Pericardium fibroblast (primary cell): ENCODE measurements around the gene TMEM235. TPM values are rescaled to one million over a fixed set of nuclear protein-coding genes. Genes with fewer than 3 reads are reported as not detected.

Experiments
- total RNA-seq: library from RNA; depleted of rRNA; stranded (reverse); fragments of >200 nt; gene quantifications from 2 replicates; pipeline ENCODE4 v1.2.3, GENCODE V29; 2015

Gene TMEM235
- not detected in 2 replicates for total RNA-seq

DNA sequence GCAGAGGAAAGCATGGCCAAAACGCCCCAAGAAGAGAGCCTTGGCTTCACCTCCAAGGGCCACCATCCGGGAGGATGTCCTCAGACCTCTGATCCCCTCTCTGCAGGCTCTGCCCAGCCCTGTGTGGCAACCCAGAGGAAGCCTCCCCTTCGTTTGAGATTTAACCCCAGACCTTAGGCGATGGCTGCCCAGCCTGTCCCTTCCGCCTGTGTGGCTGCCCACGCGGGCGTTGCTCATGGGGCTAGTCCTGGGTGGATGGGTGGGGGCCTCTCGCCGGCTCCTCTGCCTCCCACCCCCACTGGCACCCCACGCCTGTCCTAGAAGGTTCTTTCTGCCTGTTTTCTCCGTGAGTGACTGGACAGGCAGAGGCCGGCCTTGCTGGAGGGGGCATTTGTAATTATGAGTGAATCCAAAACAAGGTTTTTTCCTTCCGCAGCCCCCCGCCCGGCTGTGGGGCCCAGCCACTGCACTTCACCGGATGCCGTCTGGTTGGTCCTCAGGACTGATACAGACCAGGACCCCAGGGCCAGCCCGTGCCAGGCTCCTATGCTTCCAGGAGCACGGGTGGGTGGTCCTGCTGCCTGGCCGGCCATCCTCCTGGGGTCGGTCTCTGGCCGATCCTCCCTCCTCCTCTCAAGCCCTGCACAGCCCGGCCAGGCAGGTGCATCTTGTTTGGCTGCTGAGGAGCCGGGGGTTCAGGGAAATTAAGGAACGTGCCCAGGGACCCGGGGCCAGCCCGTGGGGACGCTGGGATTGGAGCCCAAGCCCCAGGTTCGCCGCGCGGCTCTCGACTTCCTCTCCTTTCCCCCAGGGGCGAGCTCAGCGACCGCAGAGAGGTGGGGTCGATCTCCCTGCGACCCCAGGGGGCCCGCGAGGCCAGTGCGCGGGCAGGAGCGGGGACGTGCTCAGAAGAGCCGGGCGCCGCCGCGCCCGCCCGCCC lies at the start of gene TMEM235:
TMEM235 (plus strand) TSS at position 636 of the 940 bp plus-strand sequence. CDS start 393 bp downstream, outside the sequence.

DNA sequence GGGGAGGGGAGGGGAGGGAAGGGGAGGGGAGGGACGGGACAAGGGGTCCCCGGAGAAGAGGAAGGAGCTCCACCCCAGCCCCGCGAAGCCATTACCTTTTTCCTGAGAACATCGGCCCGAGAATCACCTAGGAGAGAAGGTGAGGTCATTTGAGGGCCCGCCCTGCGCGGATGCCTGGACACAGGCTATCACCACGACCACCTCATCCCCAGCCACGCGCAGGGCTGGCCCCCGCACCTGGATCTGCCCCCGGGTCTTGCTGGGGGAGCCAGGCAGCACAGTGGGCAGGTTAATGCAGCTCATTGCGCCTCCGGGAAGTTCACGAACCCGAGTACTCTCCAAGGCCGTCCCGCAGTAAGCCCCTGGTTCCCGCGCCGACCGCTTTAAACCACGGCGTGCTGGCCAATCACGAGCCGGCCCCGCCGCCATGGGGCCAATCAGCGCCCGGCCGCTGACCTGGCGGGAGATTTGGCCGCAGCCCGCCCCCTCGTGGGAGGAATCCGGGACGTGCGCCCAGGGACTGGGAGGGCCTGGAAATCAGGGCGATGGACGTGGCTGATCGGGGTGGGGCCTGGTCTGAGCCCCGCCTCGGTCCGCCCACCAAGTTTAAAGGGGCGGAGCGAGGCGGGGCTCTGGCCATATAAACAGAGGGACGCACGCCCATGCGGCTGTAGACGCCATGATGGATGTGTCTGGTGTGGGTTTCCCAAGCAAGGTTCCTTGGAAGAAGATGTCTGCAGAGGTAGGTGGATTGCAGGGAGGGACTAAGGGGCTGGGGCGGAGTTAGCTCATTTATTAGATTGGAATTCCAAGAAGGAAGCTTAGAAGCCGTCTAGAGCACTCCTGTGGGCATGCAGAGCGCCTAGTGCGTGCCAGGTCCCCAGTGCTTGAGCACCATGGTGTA lies 44.5 kb upstream of the TMEM235 start, which contains the start of the genes AFMID and TK1:
AFMID (plus strand) TSS at position 671 of the 904 bp plus-strand sequence; CDS start at position 680, 9 bp downstream.
TK1 (minus strand) TSS at position 361 of the 904 bp plus-strand sequence; CDS start at position 303, 58 bp downstream.

GRCh38 chr17:78214016-78214705 lies 17.3 kb upstream of the TMEM235 start, which contains the start of gene BIRC5:
Gene BIRC5 (plus strand): TSS chr17:78214253. CDS start chr17:78214317, 64 bp downstream.

Other genes with a start within 250 kb of the TMEM235 start
- 2.9 and 4.4 TPM in 2 replicates for gene TMC6, start 102.9 kb upstream of the TMEM235 start, total RNA-seq
- gene TMC8, start 100.9 kb upstream of the TMEM235 start, total RNA-seq, result under 0.01 and 0.09 TPM in 2 replicates
- gene C17orf99, start 85.2 kb upstream of the TMEM235 start, total RNA-seq, result not detected in 2 replicates
- 1.9 and 7.9 TPM in 2 replicates for gene SYNGR2, start 63.0 kb upstream of the TMEM235 start, total RNA-seq
- 5.2 and 6.9 TPM in 2 replicates for gene TK1, start 44.6 kb upstream of the TMEM235 start, total RNA-seq
- gene AFMID, start 44.3 kb upstream of the TMEM235 start, total RNA-seq, result 40.3 and 52.4 TPM in 2 replicates
- 2.0 and 3.1 TPM in 2 replicates for gene BIRC5, start 17.4 kb upstream of the TMEM235 start, total RNA-seq
- 66.5 and 82.6 TPM in 2 replicates for gene SOCS3, start 128.4 kb downstream of the TMEM235 start, total RNA-seq
- gene PGS1, start 147.0 kb downstream of the TMEM235 start, total RNA-seq, result 16.0 and 30.0 TPM in 2 replicates